GM18499 (cell line): Measurements from ENCODE around the gene RAB11FIP4.

Source experiments
- ATAC-seq: cut with Tn5 transposase; IDR thresholded peaks from one replicate; pipeline ENCODE4 v1.9.1; 2021; ENCODE audit warnings: moderate number of reproducible peaks; ENCODE audit not compliant: insufficient read depth, unreplicated experiment

The RAB11FIP4 gene

GRCh38 chr17:31575043-31575442 lies 183.6 kb downstream of the RAB11FIP4 start:
- ATAC-seq = no peak

- ATAC-seq = no peak
Observed at GRCh38 chr17:31579265-31579664, 187.8 kb downstream of the RAB11FIP4 start.

- ATAC-seq = no peak
Observed at GRCh38 chr17:31580316-31580705, 188.8 kb downstream of the RAB11FIP4 start.

- no peak for ATAC-seq
Observed at GRCh38 chr17:31580706-31581490, 189.4 kb downstream of the RAB11FIP4 start.

- no peak for ATAC-seq
Observed at GRCh38 chr17:31581491-31581890, 190.0 kb downstream of the RAB11FIP4 start.

GRCh38 chr17:31582151-31582907 lies 190.9 kb downstream of the RAB11FIP4 start:
- no peak for ATAC-seq

GRCh38 chr17:31583772-31584356 lies 192.4 kb downstream of the RAB11FIP4 start:
- no peak for ATAC-seq

GRCh38 chr17:31584438-31585279 lies 193.2 kb downstream of the RAB11FIP4 start:
- ATAC-seq = no peak

GRCh38 chr17:31585280-31585630 lies 193.8 kb downstream of the RAB11FIP4 start:
- ATAC-seq = no peak

- ATAC-seq = no peak
Observed at GRCh38 chr17:31586946-31587345, 195.5 kb downstream of the RAB11FIP4 start.

- no peak for ATAC-seq
Observed at GRCh38 chr17:31587462-31587861, 196.0 kb downstream of the RAB11FIP4 start.
